Endothelial cell of umbilical vein (primary cell): ENCODE results near the gene RBPJL. TPM values are rescaled to one million over a fixed set of nuclear protein-coding genes. Genes with fewer than 3 reads are reported as not detected.
A peak's percentile ranks its signal among the peaks of the same experiment; 100 is the strongest.

Source experiments
- BruUV-seq: library from RNA; stranded (reverse); fragments of 400-500 nt; replicated peaks from 2 replicates; lab custom pipeline; 2021; lab: Mats Ljungman, UMichigan
- CTCF ChIA-PET: fragments of 300-600, 350-600 bp; sonication (Branson Sonifier 250); formaldehyde crosslinking; loops from one replicate; lab custom pipeline; 2021; ENCODE audit warnings: antibody characterized with exemption, inconsistent platforms; lab: Charles Lee
- POLR2A ChIA-PET: fragments of 300-600, 350-600 bp; sonication (Branson Sonifier 250); formaldehyde crosslinking; loops from one replicate; lab custom pipeline; 2021; ENCODE audit warnings: antibody characterized with exemption, inconsistent platforms; lab: Charles Lee
- DNase-seq: peaks from one replicate; pipeline ENCODE4 v3.0.0-alpha.2; 2011; ENCODE audit warnings: low read depth, low spot score
- FAIRE-seq: peaks from 2 replicates; lab custom pipeline; 2011; peaks lifted over from hg19 to GRCh38; lab: Jason Lieb, UNC
- H2AFZ ChIP-seq: 2 replicates; pipeline ENCODE4 v1.6.0; 2012; ENCODE audit warnings: low read depth, low read length, control low read depth, inconsistent platforms
- H3K27ac ChIP-seq: 2 replicates; pipeline ENCODE4 v1.5.1; 2011; ENCODE audit warnings: low read depth, mild to moderate bottlenecking, control low read depth, low read length, moderate library complexity; ENCODE audit not compliant: insufficient read depth
- H3K27me3 ChIP-seq, 2 experiments: 2 replicates each; pipeline versions ENCODE4 v1.6.0 to v1.6.1; 2011; ENCODE audit warnings: low read length in 2 of 2, mixed read lengths in 1 of 2; ENCODE audit not compliant: control insufficient read depth in 2 of 2, insufficient read depth in 2 of 2
- H3K36me3 ChIP-seq, 2 experiments: 2 replicates in 1 of 2; 3 replicates in 1 of 2; pipeline ENCODE4 v1.5.1; 2011; ENCODE audit warnings: low read length in 2 of 2, mild to moderate bottlenecking in 1 of 2, moderate library complexity in 1 of 2; ENCODE audit not compliant: control insufficient read depth in 2 of 2, insufficient read depth in 2 of 2; ENCODE audit errors: extremely low read depth in 1 of 2
- H3K4me1 ChIP-seq: 3 replicates; pipeline ENCODE4 v1.5.1; 2011; ENCODE audit warnings: mild to moderate bottlenecking, low read length; ENCODE audit not compliant: control insufficient read depth, insufficient read depth; ENCODE audit errors: extremely low read depth
- H3K4me2 ChIP-seq: 2 replicates; pipeline ENCODE4 v1.6.1; 2011; ENCODE audit warnings: low read length, control low read depth, mixed read lengths; ENCODE audit not compliant: insufficient read depth
- H3K4me3 ChIP-seq, 3 experiments: fragments of 200-600 bp in 1 of 3; sonication (generic), shearing (Covaris generic) in 1 of 3; replicated peaks in 1 of 3; 2 replicates each; pipeline ENCODE4 v1.5.1; 2011 to 2016; ENCODE audit warnings: control low read depth in 3 of 3, low read length in 3 of 3, mild to moderate bottlenecking in 2 of 3, inconsistent platforms in 1 of 3, low read depth in 1 of 3, moderate library complexity in 1 of 3; ENCODE audit not compliant: insufficient read depth in 1 of 3
- H3K79me2 ChIP-seq: 2 replicates; pipeline ENCODE4 v1.6.0; 2012; ENCODE audit warnings: low read length, inconsistent platforms; ENCODE audit not compliant: control insufficient read depth, insufficient read depth
- H3K9ac ChIP-seq: replicated peaks from 2 replicates; pipeline ENCODE3; 2011; ENCODE audit warnings: low read length, control low read depth; ENCODE audit not compliant: insufficient read depth; ENCODE audit errors: extremely low read depth
- H3K9me1 ChIP-seq: replicated peaks from 3 replicates; pipeline ENCODE4 v1.6.0; 2011; ENCODE audit warnings: mild to moderate bottlenecking, low read length; ENCODE audit not compliant: control insufficient read depth, insufficient read depth; ENCODE audit errors: extremely low read depth
- H3K9me3 ChIP-seq: replicated peaks from 2 replicates; pipeline ENCODE4 v1.5.1; 2012; ENCODE audit warnings: low read length, inconsistent platforms; ENCODE audit not compliant: control insufficient read depth, insufficient read depth
- H4K20me1 ChIP-seq: replicated peaks from 2 replicates; pipeline ENCODE3; 2011; ENCODE audit warnings: mild to moderate bottlenecking, low read length; ENCODE audit not compliant: control insufficient read depth, insufficient read depth; ENCODE audit errors: extremely low read depth
- FOS ChIP-seq: IDR thresholded peaks from 2 replicates; pipeline ENCODE4 v1.6.1; 2011; ENCODE audit warnings: mild to moderate bottlenecking, low read length, moderate library complexity, borderline replicate concordance; ENCODE audit not compliant: insufficient read depth
- JUN ChIP-seq: IDR thresholded peaks from 2 replicates; pipeline ENCODE4 v1.6.1; 2011; ENCODE audit warnings: borderline replicate concordance, low read depth; ENCODE audit not compliant: insufficient read length, insufficient read depth
- POLR2A ChIP-seq: IDR thresholded peaks from 2 replicates; pipeline ENCODE4 v1.6.1; 2012; ENCODE audit warnings: low read depth, mild to moderate bottlenecking, control low read depth, low read length
- POLR2AphosphoS5 ChIP-seq: IDR thresholded peaks from 2 replicates; pipeline ENCODE4 v1.6.1; 2012; ENCODE audit warnings: low read depth, mild to moderate bottlenecking, control low read depth, low read length, moderate library complexity; ENCODE audit not compliant: insufficient read depth
- dilution Hi-C: fragments of 300-500 bp; cut with MboI; formaldehyde crosslinking; loops from one replicate; pipeline ENCODE4 v1.15.0; 2019; ENCODE audit warnings: low sequenced_read_pairs; ENCODE audit not compliant: extremely low pct_ligation_motif_present
- intact Hi-C: fragments of 100-400 bp; cut with micrococcal nuclease; formaldehyde crosslinking; loops from one replicate; pipeline ENCODE4 v1.10.0; 2022
- polyA plus RNA-seq, 4 experiments: library from polyadenylated mRNA; depleted of rRNA in 3 of 4; stranded (reverse) in 3 of 4; unstranded in 1 of 4; fragments of >200 nt; gene quantifications; 2 replicates each; pipeline versions ENCODE4 v1.2.1 to v1.2.3, GENCODE V29; 2011 to 2012; ENCODE audit warnings: missing spikeins in 1 of 4
- total RNA-seq: library from RNA; stranded (reverse); gene quantifications from 2 replicates; pipeline ENCODE4 v1.2.3, GENCODE V29; 2021
- TF ChIP-seq, protein P1 (sequence below): IDR thresholded peaks from 2 replicates; pipeline ENCODE4 v1.6.1; 2011; ENCODE audit not compliant: insufficient read depth, insufficient read length
- TF ChIP-seq, protein P2 (sequence below), 2 donors: IDR thresholded peaks; 1 replicate in 1 of 2; 2 replicates in 1 of 2; pipeline ENCODE4 v1.5.1; 2011; ENCODE audit warnings: low read length in 2 of 2, mild to moderate bottlenecking in 2 of 2, moderate library complexity in 2 of 2, control low read depth in 1 of 2, inconsistent platforms in 1 of 2, low read depth in 1 of 2; ENCODE audit not compliant: insufficient read depth in 1 of 2; ENCODE audit errors: extremely low read depth in 1 of 2

Gene RBPJL
- total and polyA plus RNA-seq, 2 donors (not counting 3 experiments of a cell fraction or from before 2014, with no cell fraction given), result not detected

DNA sequence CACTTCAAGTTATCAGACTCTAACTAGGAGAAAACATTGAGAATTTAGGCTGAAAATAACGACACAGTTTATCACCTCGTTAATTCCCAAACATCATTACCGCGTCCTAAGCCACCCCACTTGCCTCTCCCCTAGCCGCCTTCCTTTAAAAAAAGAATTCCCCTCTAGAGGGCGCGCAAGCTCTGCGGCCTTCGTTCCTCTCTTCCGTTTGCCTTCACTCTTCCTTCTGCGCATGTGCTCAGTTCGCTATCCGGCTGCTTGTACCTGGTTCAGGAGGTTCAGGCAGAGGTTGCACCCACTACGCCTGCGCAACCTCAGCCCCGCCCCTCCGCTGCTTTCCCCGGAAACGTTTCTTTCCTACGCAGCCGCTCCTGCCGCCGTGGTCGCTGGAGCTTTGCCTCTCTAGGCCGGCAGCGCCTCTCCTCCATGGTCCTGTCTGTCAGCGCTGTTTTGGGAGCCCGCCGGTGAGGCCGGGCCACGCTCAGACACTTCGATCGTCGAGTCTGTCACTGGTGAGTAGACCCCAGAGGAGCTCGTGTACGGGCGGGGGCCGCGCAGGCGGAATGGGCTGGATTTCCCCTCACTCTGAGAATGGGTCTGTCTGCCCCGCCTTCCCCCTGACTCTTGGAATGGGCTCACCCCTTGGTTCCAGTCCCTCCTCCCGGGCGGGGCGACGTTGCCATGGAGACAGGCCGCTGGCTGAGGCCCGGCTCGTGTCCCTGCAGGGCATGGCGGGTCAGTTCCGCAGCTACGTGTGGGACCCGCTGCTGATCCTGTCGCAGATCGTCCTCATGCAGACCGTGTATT is 56.4 kb downstream of the RBPJL start, which contains the start of gene SYS1:
TSS of gene SYS1 (plus strand) at position 353 of the 807 bp plus-strand sequence. CDS start at position 729, 376 bp downstream.
- dilution Hi-C loops, result no loop called here
- BruUV-seq, result TSS peak; percentile 38
- intact Hi-C loops, result loop anchor here (1.0 kb wide), 5 partner anchors 9 to 408 kb away; no protein-coding TSS in a partner anchor
- POLR2A ChIA-PET, result interaction anchor here (0.6 to 5.6 kb wide), 13 partner anchors 9 to 90 kb away, joined by 3 to 52 read pairs (median 4); partner anchors contain the start of gene SDC4
- Histone ChIP-seq H3K9me3 (no peaks in the 10 kb centered on the region), H4K20me1 (no peaks in the 10 kb centered on the region), H3K36me3 (peaks cover 0 to 7% of the 10 kb centered on the region in 2 experiments), H3K4me1 (peaks cover 35% of the 10 kb centered on the region), H2AFZ (peak within 1 kb of the TSS; percentile 83), H3K27ac (peak within 1 kb of the TSS; percentile 83), H3K27me3 (no peaks in the 10 kb centered on the region), H3K4me2 (peak within 1 kb of the TSS; percentile 74), H3K9ac (peak within 1 kb of the TSS; percentile 81), H3K4me3 (peak within 1 kb of the TSS; percentile 34 to 56 (median 52)), H3K79me2 (peaks cover 12% of the 10 kb centered on the region), H3K9me1 (no peaks in the 10 kb centered on the region)
- CTCF ChIA-PET, result interaction anchor here (0.8 to 8.3 kb wide), 29 partner anchors 8 to 488 kb away, joined by 3 to 111 read pairs (median 5); partner anchors contain the start of gene SDC4
- FAIRE-seq (peak; percentile 99), DNase-seq (peak; percentile 99)
- TF ChIP-seq, protein P1, sequence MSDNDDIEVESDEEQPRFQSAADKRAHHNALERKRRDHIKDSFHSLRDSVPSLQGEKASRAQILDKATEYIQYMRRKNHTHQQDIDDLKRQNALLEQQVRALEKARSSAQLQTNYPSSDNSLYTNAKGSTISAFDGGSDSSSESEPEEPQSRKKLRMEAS, result peak; percentile 56
- TF ChIP-seq POLR2A, result peak; percentile 88
- peak; percentile 89 for TF ChIP-seq POLR2AphosphoS5
- TF ChIP-seq JUN, result no peak
- TF ChIP-seq, protein P2, sequence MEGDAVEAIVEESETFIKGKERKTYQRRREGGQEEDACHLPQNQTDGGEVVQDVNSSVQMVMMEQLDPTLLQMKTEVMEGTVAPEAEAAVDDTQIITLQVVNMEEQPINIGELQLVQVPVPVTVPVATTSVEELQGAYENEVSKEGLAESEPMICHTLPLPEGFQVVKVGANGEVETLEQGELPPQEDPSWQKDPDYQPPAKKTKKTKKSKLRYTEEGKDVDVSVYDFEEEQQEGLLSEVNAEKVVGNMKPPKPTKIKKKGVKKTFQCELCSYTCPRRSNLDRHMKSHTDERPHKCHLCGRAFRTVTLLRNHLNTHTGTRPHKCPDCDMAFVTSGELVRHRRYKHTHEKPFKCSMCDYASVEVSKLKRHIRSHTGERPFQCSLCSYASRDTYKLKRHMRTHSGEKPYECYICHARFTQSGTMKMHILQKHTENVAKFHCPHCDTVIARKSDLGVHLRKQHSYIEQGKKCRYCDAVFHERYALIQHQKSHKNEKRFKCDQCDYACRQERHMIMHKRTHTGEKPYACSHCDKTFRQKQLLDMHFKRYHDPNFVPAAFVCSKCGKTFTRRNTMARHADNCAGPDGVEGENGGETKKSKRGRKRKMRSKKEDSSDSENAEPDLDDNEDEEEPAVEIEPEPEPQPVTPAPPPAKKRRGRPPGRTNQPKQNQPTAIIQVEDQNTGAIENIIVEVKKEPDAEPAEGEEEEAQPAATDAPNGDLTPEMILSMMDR (IDR thresholded peaks at IDR 0.05; ENCODE audit: extremely low read depth in 1 of 2, insufficient read depth in 1 of 2, low read depth in 1 of 2, low read length in 2 of 2), result peak; percentile 77 to 88
- TF ChIP-seq FOS, result no peak
